Breast epithelium (tissue), 4 donors: ENCODE results near the gene GNB3. TPM values are rescaled to one million over a fixed set of nuclear protein-coding genes. Genes with fewer than 3 reads are reported as not detected.

Source experiments
- DNase-seq, 2 donors: peaks; one replicate each; pipeline ENCODE4 v3.0.0-alpha.2; 2019; ENCODE audit warnings: low spot score in 2 of 2
- H3K27ac ChIP-seq, 2 donors: fragments of 200-600 bp; sonication (generic) in 1 of 2; one replicate each; pipeline ENCODE4 v1.5.1; 2016 to 2019; ENCODE audit warnings: mild to moderate bottlenecking in 1 of 2
- H3K27me3 ChIP-seq, 2 donors: fragments of 200-600 bp; sonication (generic) in 1 of 2; one replicate each; pipeline versions ENCODE4 v1.5.1 to v1.6.0; 2017 to 2019; ENCODE audit warnings: control low read depth in 1 of 2, mild to moderate bottlenecking in 1 of 2
- H3K36me3 ChIP-seq: fragments of 200-600 bp; one replicate; pipeline ENCODE4 v1.5.1; 2019
- H3K4me1 ChIP-seq, 2 donors: fragments of 200-600 bp; sonication (generic); one replicate each; pipeline ENCODE4 v1.5.1; 2016 to 2019; ENCODE audit warnings: control low read depth in 1 of 2
- H3K4me3 ChIP-seq, 3 donors: fragments of 200-600 bp; sonication (generic); 1 replicate in 2 of 3; 2 replicates in 1 of 3; pipeline ENCODE4 v1.5.1; 2016 to 2019; ENCODE audit warnings: mild to moderate bottlenecking in 3 of 3, moderate library complexity in 2 of 3
- H3K9me3 ChIP-seq, 2 donors: fragments of 200-600 bp; sonication (generic) in 1 of 2; one replicate each; pipeline ENCODE4 v1.5.1; 2016 to 2019; ENCODE audit warnings: control low read depth in 1 of 2
- CTCF ChIP-seq, 3 donors: fragments of 450-650 bp; IDR thresholded peaks; one replicate each; pipeline ENCODE4 v1.5.1; 2016 to 2017; ENCODE audit warnings: antibody characterized with exemption in 3 of 3, mild to moderate bottlenecking in 3 of 3, moderate library complexity in 3 of 3
- POLR2A ChIP-seq: fragments of 450-650 bp; IDR thresholded peaks from one replicate; pipeline ENCODE4 v1.6.1; 2016; ENCODE audit warnings: antibody characterized with exemption, mild to moderate bottlenecking, moderate library complexity
- POLR2AphosphoS5 ChIP-seq, 3 donors: sonication (generic); formaldehyde crosslinking; IDR thresholded peaks; one replicate each; pipeline ENCODE4 v1.6.1; 2017; ENCODE audit warnings: antibody characterized with exemption in 3 of 3
- intact Hi-C: fragments of 100-400 bp; cut with DNase I; formaldehyde crosslinking; loops from one replicate; pipeline ENCODE4 v1.15.1; 2023; ENCODE audit warnings: low total_unique reads
- total RNA-seq, 3 donors: library from RNA; depleted of rRNA; stranded (reverse); fragments of >200 nt; gene quantifications; one replicate each; pipeline ENCODE4 v1.1.0, GENCODE V29; 2016

GNB3 gene
- total RNA-seq, 3 donors from 2014 or later = 0.80 to 3.3 (median 2.2) TPM

- intact Hi-C loops = loop anchor here (10.0 kb wide), 1 partner anchor 211 kb away; no protein-coding TSS in a partner anchor
- Histone ChIP-seq H3K9me3 (no peaks in the 10 kb centered on the region), H3K36me3 (no peaks in the 10 kb centered on the region), H3K27me3 (peaks cover 5 to 19% of the 10 kb centered on the region in 2 donors), H3K4me1 (peaks cover 0 to 14% of the 10 kb centered on the region in 2 donors), H3K4me3 (no peak overlapping the region), H3K27ac (peak overlapping the region in 1 of 2 donors; percentile 89)
- no peak for DNase-seq
- no peak for TF ChIP-seq POLR2A
- TF ChIP-seq POLR2AphosphoS5 (IDR thresholded peaks at IDR 0.05) = no peak
- TF ChIP-seq CTCF (IDR thresholded peaks at IDR 0.05) = no peak
Observed at GRCh38 chr12:6826125-6826733, 14.5 kb upstream of the GNB3 start.

- Histone ChIP-seq H3K36me3 (no peaks in the 10 kb centered on the region), H3K9me3 (no peaks in the 10 kb centered on the region), H3K27ac (peak overlapping the region; percentile 60 to 89), H3K4me1 (peaks cover 0 to 14% of the 10 kb centered on the region in 2 donors), H3K27me3 (peaks cover 5 to 18% of the 10 kb centered on the region in 2 donors), H3K4me3 (peak overlapping the region in 1 of 3 donors; percentile 88)
- no peak for TF ChIP-seq CTCF (IDR thresholded peaks at IDR 0.05)
- no peak for TF ChIP-seq POLR2AphosphoS5 (IDR thresholded peaks at IDR 0.05)
- TF ChIP-seq POLR2A = no peak
- DNase-seq = no peak
- intact Hi-C loops = loop anchor here (10.0 kb wide), 1 partner anchor 212 kb away; no protein-coding TSS in a partner anchor
Observed at GRCh38 chr12:6826734-6827436, 13.8 kb upstream of the GNB3 start.

DNA sequence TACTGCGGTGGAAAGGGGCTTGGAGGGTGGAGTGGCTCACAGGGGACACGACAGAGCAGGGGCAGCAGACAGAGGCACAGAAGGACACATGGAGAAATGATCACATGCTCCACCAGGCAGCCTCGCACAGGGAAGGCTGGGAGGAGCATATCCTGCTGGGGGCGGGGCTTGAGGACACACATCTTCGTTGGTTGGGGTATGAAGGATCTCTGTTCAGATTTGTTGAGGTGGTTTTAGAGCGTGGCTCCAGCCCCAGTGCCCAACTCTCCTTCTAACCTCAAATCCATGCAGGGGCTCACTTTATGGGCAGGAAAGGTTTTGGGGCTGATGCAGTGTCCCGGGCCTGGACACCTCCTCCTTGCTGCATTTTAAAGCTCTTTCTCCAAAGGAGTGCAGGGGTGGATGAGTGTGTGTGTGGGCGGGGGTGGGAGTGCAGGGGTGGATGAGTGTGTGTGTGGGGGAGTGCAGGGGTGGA lies 13.3 kb upstream of the GNB3 start:
- Histone ChIP-seq H3K27ac (peak overlapping the region; percentile 60 to 89), H3K36me3 (no peaks in the 10 kb centered on the region), H3K9me3 (no peaks in the 10 kb centered on the region), H3K4me1 (peaks cover 0 to 14% of the 10 kb centered on the region in 2 donors), H3K27me3 (peaks cover 5 to 14% of the 10 kb centered on the region in 2 donors), H3K4me3 (peak overlapping the region in 2 of 3 donors; percentile 84 to 88)
- peak; percentile 74 to 76 for DNase-seq
- intact Hi-C loops = loop anchor here (10.0 kb wide), 1 partner anchor 213 kb away; no protein-coding TSS in a partner anchor
- no peak for TF ChIP-seq POLR2A
- TF ChIP-seq CTCF (IDR thresholded peaks at IDR 0.05) = no peak
- TF ChIP-seq POLR2AphosphoS5 (IDR thresholded peaks at IDR 0.05) = no peak

- Histone ChIP-seq H3K27ac (peak within 1 kb of the TSS; percentile 76 to 89), H3K4me3 (peak within 1 kb of the TSS; percentile 62 to 88 (median 84)), H3K36me3 (no peaks in the 10 kb centered on the region), H3K4me1 (peaks cover 0 to 14% of the 10 kb centered on the region in 2 donors), H3K27me3 (peaks cover 5 to 12% of the 10 kb centered on the region in 2 donors), H3K9me3 (no peaks in the 10 kb centered on the region)
- no peak for TF ChIP-seq CTCF (IDR thresholded peaks at IDR 0.05)
- TF ChIP-seq POLR2AphosphoS5 (IDR thresholded peaks at IDR 0.05) = no peak
- no peak for TF ChIP-seq POLR2A
- intact Hi-C loops = loop anchor here (10.0 kb wide), 1 partner anchor 213 kb away; no protein-coding TSS in a partner anchor
- DNase-seq = no peak
Observed at GRCh38 chr12:6827982-6828780, 12.5 kb upstream of the GNB3 start, which contains the start of gene P3H3. Gene P3H3, plus strand, starts transcription at chr12:6828407. Its CDS starts 34 bp downstream, at chr12:6828441.
